Purkinje cell (primary cell): ENCODE data around the gene DPP10. TPM values are rescaled to one million over a fixed set of nuclear protein-coding genes. Genes with fewer than 3 reads are reported as not detected.

ENCODE experiments used
- polyA plus RNA-seq: library from polyadenylated mRNA; unstranded; fragments of >200 nt; fragmentation: Nextera tagmentation; gene quantifications from 2 replicates; pipeline ENCODE4 v1.2.1, GENCODE V29; 2014

The DPP10 gene
- polyA plus RNA-seq = 196 and 219 TPM in 2 replicates

GRCh38 chr2:114442510-114442909 lies at the start of gene DPP10:
Gene DPP10, plus strand, starts transcription at chr2:114442641.

